Stimulated activated CD8-positive, alpha-beta memory T cell treated with anti-CD3 and anti-CD28 coated beads, Interleukin-4, amount 100 ng/mL, for 1 hour (primary cell): ENCODE results near the gene CNPPD1.

ENCODE experiments used
- DNase-seq, 2 donors: peaks; one replicate each; pipeline ENCODE4 v3.0.0-alpha.2; 2020; ENCODE audit warnings: low read depth in 2 of 2, low spot score in 1 of 2

CNPPD1 gene

DNA sequence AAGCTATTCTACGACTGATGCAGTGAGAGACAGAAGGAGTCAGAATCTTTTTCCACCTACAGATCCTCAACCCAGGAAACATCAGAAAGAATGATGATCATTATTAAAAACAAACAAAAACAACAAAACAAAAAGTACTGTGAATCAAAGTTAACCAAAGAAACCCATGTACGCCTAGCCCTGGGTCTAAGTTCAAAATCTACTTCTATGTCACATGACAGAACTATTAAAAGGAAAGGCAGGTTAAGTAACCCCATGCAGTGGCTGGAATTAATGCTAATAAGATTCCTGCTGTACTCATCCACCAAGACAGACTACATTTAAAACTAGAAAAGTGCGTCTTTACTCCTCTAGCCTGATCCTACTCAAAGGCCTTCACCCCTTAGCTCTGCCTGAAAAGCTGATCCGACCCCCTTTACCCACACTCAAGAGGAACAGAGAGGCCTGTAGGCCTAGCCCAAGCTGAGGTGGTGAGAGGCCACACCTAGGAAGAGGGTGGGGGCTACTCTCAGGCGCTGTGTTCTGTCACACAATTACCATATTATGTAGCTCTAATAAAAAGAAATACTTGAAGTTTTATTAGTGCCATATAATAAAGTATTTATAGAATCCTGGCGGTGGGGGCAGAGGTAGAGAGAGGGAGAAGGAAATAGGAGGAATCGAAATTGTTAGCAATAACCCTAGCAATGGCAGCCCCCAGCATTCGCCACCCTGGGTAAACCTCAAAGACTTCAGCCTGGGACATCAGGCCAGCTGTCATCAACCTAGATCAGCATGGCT lies 53.2 kb downstream of the CNPPD1 start:
- DNase-seq = no peak

DNA sequence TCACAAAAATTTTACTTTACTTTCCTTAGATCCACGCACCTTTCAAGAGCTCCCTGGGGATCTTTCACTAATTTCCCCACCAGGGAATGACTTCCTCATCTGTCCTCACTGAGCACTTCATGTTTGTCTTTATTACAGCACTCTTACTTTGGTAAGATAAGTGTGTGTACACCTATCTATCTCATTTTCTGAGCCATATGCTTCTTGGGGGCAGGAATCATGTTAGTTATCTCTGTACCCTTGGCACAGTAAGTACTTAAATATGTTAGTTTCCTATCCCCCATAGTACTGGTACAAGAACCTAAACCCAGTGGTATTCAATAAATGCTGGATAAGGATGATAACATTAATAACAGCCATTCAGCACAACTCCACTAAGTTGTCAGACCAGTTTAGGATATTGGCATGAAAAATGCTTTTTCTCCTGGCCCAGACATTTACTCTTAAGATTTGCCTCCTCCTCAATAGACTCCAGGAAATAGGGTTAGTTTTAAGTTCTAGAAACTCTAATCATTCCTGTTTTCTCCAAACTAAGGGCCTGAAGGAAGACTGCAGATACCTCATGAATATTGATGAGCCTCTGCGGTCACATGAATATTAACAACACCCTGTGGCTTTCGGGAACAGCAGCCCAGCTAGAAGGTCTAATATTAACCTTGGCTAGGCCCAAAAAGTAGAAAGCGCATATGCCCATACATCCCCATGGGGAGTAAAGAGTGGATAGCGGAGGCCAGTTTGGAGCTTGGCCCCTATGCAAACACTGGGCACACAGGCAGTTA lies 54.3 kb downstream of the CNPPD1 start:
- no peak for DNase-seq
